ENCODE results near the gene EXOC3.

EXOC3 gene

GRCh38 chr5:440401-441201 lies 2.4 kb upstream of the EXOC3 start:
- DNase-seq, result no peak

GRCh38 chr5:441996-442334 lies 1.0 kb upstream of the EXOC3 start:
- no peak for DNase-seq

- DNase-seq, result no peak
These were observed 519 bp downstream of the EXOC3 start for GRCh38 chr5:443239-444151.

GRCh38 chr5:444226-444625 lies 1.2 kb downstream of the EXOC3 start:
- no peak for DNase-seq

- no peak for DNase-seq
These were observed 2.6 kb downstream of the EXOC3 start for GRCh38 chr5:445591-445990.

- no peak for DNase-seq
These were observed 3.3 kb downstream of the EXOC3 start for GRCh38 chr5:446066-446882.

- no peak for DNase-seq
These were observed 3.9 kb downstream of the EXOC3 start for GRCh38 chr5:446883-447263.

- no peak for DNase-seq
These were observed 4.5 kb downstream of the EXOC3 start for GRCh38 chr5:447501-447900.

GRCh38 chr5:448061-448765 lies 5.2 kb downstream of the EXOC3 start:
- no peak for DNase-seq

- no peak for DNase-seq
These were observed 5.8 kb downstream of the EXOC3 start for GRCh38 chr5:448766-449090.

- DNase-seq, result no peak
These were observed 6.2 kb downstream of the EXOC3 start for GRCh38 chr5:449151-449550.

GRCh38 chr5:451587-452458 lies 8.8 kb downstream of the EXOC3 start:
- no peak for DNase-seq

- no peak for DNase-seq
These were observed 10.2 kb downstream of the EXOC3 start for GRCh38 chr5:452978-453710.

- DNase-seq, result no peak
These were observed 10.9 kb downstream of the EXOC3 start for GRCh38 chr5:453725-454481.

- no peak for DNase-seq
These were observed 12.0 kb downstream of the EXOC3 start for GRCh38 chr5:454936-455335.

- DNase-seq, result no peak
These were observed 12.8 kb downstream of the EXOC3 start for GRCh38 chr5:455806-456205.

- DNase-seq, result no peak
These were observed 13.6 kb downstream of the EXOC3 start for GRCh38 chr5:456351-457194.

GRCh38 chr5:457195-457961 lies 14.4 kb downstream of the EXOC3 start:
- no peak for DNase-seq
